ENCODE results near the gene SYNDIG1. TPM values are rescaled to one million over a fixed set of nuclear protein-coding genes. Genes with fewer than 3 reads are reported as not detected.

The SYNDIG1 gene
- total and polyA plus RNA-seq, 2 donors (not counting 1 experiment from before 2014, with no cell fraction given) = not detected

GRCh38 chr20:24659835-24660234, 190.4 kb downstream of the SYNDIG1 start:
- Mint-ChIP-seq H3K27ac (no peak overlapping the region), H3K27me3 (peaks cover 4% of the 10 kb centered on the region), H3K4me1 (no peaks in the 10 kb centered on the region), H3K4me3 (no peak overlapping the region), H3K9me3 (ENCODE audit: insufficient read depth) (no peaks in the 10 kb centered on the region)
- Histone ChIP-seq H4K20me1 (ENCODE audit: control insufficient read depth, insufficient read depth, low read length, poor library complexity, severe bottlenecking) (no peaks in the 10 kb centered on the region), H3K36me3 (replicated peaks in 1 of 2; ENCODE audit: control extremely low read depth in 1 of 2, control insufficient read depth in 1 of 2, extremely low read depth in 1 of 2, insufficient read depth in 2 of 2, low read length in 1 of 2) (no peaks in the 10 kb centered on the region), H3K9ac (ENCODE audit: low read length) (no peak overlapping the region), H3K4me3 (ENCODE audit: control extremely low read depth in 1 of 5, extremely low read depth in 1 of 5, insufficient read depth in 1 of 5, low read depth in 2 of 5, low read length in 4 of 5) (no peak overlapping the region), H3K79me2 (ENCODE audit: control insufficient read depth, insufficient read depth, low read length) (no peaks in the 10 kb centered on the region), H3K27ac (ENCODE audit: low read length in 2 of 2) (no peak overlapping the region), H2AFZ (ENCODE audit: insufficient read depth, low read depth, low read length, poor library complexity, severe bottlenecking) (no peak overlapping the region), H3K27me3 (replicated peaks in 1 of 4; ENCODE audit: control extremely low read depth in 1 of 4, control insufficient read depth in 3 of 4, insufficient read depth in 4 of 4, low read length in 3 of 4) (no peaks in the 10 kb centered on the region), H3K4me1 (ENCODE audit: control insufficient read depth in 2 of 2, insufficient read depth in 2 of 2, low read length in 2 of 2) (no peaks in the 10 kb centered on the region), H3K9me3 (ENCODE audit: control extremely low read depth in 1 of 3, control insufficient read depth in 2 of 3, insufficient read depth in 1 of 3, low read length in 2 of 3) (no peaks in the 10 kb centered on the region), H3K4me2 (replicated peaks; ENCODE audit: low read depth, low read length, poor library complexity, severe bottlenecking) (no peak overlapping the region)
- no CpG with 5 or more reads among the region's 6 CpGs for WGBS (ENCODE audit: insufficient coverage)
- ATAC-seq (ENCODE audit: low read depth) (no peak), DNase-seq (no peak)
- ChIA-PET POLR2A (no interaction called here), CTCF (no interaction called here)
- TF ChIP-seq CTCF (IDR thresholded peaks at IDR 0.05) (no peak), EZH2 (IDR thresholded peaks at IDR 0.05; ENCODE audit: borderline replicate concordance, insufficient read depth, low read depth, low read length, poor library complexity, severe bottlenecking) (no peak)
- intact Hi-C loops (cut with micrococcal nuclease) = no loop called here

GRCh38 chr20:24660651-24661050, 191.2 kb downstream of the SYNDIG1 start:
- no peaks in the 10 kb centered on the region for H3K4me1 Mint-ChIP-seq
- no peak overlapping the region for H3K9ac ChIP-seq (ENCODE audit: low read length)
- no peaks in the 10 kb centered on the region for H4K20me1 ChIP-seq (ENCODE audit: control insufficient read depth, insufficient read depth, low read length, poor library complexity, severe bottlenecking)
- H3K4me2 ChIP-seq (replicated peaks; ENCODE audit: low read depth, low read length, poor library complexity, severe bottlenecking) = no peak overlapping the region
- no peaks in the 10 kb centered on the region for H3K9me3 ChIP-seq (ENCODE audit: control extremely low read depth in 1 of 3, control insufficient read depth in 2 of 3, insufficient read depth in 1 of 3, low read length in 2 of 3)
- no peaks in the 10 kb centered on the region for H3K4me1 ChIP-seq (ENCODE audit: control insufficient read depth in 2 of 2, insufficient read depth in 2 of 2, low read length in 2 of 2)
- H3K79me2 ChIP-seq (ENCODE audit: control insufficient read depth, insufficient read depth, low read length) = no peaks in the 10 kb centered on the region
- no peaks in the 10 kb centered on the region for H3K36me3 ChIP-seq (replicated peaks in 1 of 2; ENCODE audit: control extremely low read depth in 1 of 2, control insufficient read depth in 1 of 2, extremely low read depth in 1 of 2, insufficient read depth in 2 of 2, low read length in 1 of 2)
- ATAC-seq (ENCODE audit: low read depth) (no peak), DNase-seq (no peak)
- TF ChIP-seq EZH2 (IDR thresholded peaks at IDR 0.05; ENCODE audit: borderline replicate concordance, insufficient read depth, low read depth, low read length, poor library complexity, severe bottlenecking) (no peak), CTCF (IDR thresholded peaks at IDR 0.05) (no peak)
- peaks cover 4% of the 10 kb centered on the region for H3K27me3 Mint-ChIP-seq
- no peak overlapping the region for H3K4me3 ChIP-seq (ENCODE audit: control extremely low read depth in 1 of 5, extremely low read depth in 1 of 5, insufficient read depth in 1 of 5, low read depth in 2 of 5, low read length in 4 of 5)
- WGBS (ENCODE audit: insufficient coverage) = 92% methylated on average over 8 of the region's 8 CpGs
- H3K27ac Mint-ChIP-seq = no peak overlapping the region
- H3K27me3 ChIP-seq (replicated peaks in 1 of 4; ENCODE audit: control extremely low read depth in 1 of 4, control insufficient read depth in 3 of 4, insufficient read depth in 4 of 4, low read length in 3 of 4) = no peaks in the 10 kb centered on the region
- H3K27ac ChIP-seq (ENCODE audit: low read length in 2 of 2) = no peak overlapping the region
- no peak overlapping the region for H3K4me3 Mint-ChIP-seq
- POLR2A ChIA-PET = no interaction called here
- H2AFZ ChIP-seq (ENCODE audit: insufficient read depth, low read depth, low read length, poor library complexity, severe bottlenecking) = no peak overlapping the region
- intact Hi-C loops (cut with micrococcal nuclease) = no loop called here
- CTCF ChIA-PET = no interaction called here
- no peaks in the 10 kb centered on the region for H3K9me3 Mint-ChIP-seq (ENCODE audit: insufficient read depth)
